Measurements from ENCODE around the gene CHPT1.

CHPT1 gene

GRCh38 chr12:101714877-101715444, 17.5 kb downstream of the CHPT1 start:
- TF ChIP-seq POLR2AphosphoS5 (IDR thresholded peaks at IDR 0.05; ENCODE audit: low read depth): no peak
- TF ChIP-seq SPI1 (IDR thresholded peaks at IDR 0.05; ENCODE audit: borderline replicate concordance, low read depth): peak; percentile 92
- DNase-seq (ENCODE audit: low read depth in 1 of 2, low spot score in 1 of 2): no peak
- H3K27me3 ChIP-seq (ENCODE audit: insufficient read depth, poor library complexity, severe bottlenecking): no peaks in the 10 kb centered on the region
- 0 out of 2 replicates have a peak overlapping the region, but pooled peaks have one; percentile 9 for H3K27ac ChIP-seq (replicated peaks)
- H3K4me3 ChIP-seq (replicated peaks; ENCODE audit: insufficient read depth, low read length): no peak overlapping the region

GRCh38 chr12:101719566-101719965, 22.1 kb downstream of the CHPT1 start:
- H3K27me3 ChIP-seq (ENCODE audit: insufficient read depth, poor library complexity, severe bottlenecking): no peaks in the 10 kb centered on the region
- no peak for DNase-seq (ENCODE audit: low read depth in 1 of 2, low spot score in 1 of 2)
- H3K4me3 ChIP-seq (replicated peaks; ENCODE audit: insufficient read depth, low read length): no peak overlapping the region
- no peak for TF ChIP-seq SPI1 (IDR thresholded peaks at IDR 0.05; ENCODE audit: borderline replicate concordance, low read depth)
- no peak for TF ChIP-seq CTCF (IDR thresholded peaks at IDR 0.05; ENCODE audit: insufficient read depth, low read length)
- H3K27ac ChIP-seq (replicated peaks): no peak overlapping the region

- no peak for DNase-seq (ENCODE audit: low read depth in 1 of 2, low spot score in 1 of 2)
- H3K4me3 ChIP-seq (replicated peaks; ENCODE audit: insufficient read depth, low read length): no peak overlapping the region
- no peaks in the 10 kb centered on the region for H3K27me3 ChIP-seq (ENCODE audit: insufficient read depth, poor library complexity, severe bottlenecking)
- H3K27ac ChIP-seq (replicated peaks): no peak overlapping the region
- no peak for TF ChIP-seq REST (IDR thresholded peaks at IDR 0.05; ENCODE audit: insufficient replicate concordance, low read depth)
- TF ChIP-seq GABPA (IDR thresholded peaks at IDR 0.05; ENCODE audit: low read depth): no peak
- no peak for TF ChIP-seq CTCF (IDR thresholded peaks at IDR 0.05; ENCODE audit: insufficient read depth, low read length)
These were observed 22.7 kb downstream of the CHPT1 start for GRCh38 chr12:101720118-101720517.

GRCh38 chr12:101722392-101722791, 25.0 kb downstream of the CHPT1 start:
- no peak for TF ChIP-seq GABPA (IDR thresholded peaks at IDR 0.05; ENCODE audit: low read depth)
- DNase-seq (ENCODE audit: low read depth in 1 of 2, low spot score in 1 of 2): no peak
- Histone ChIP-seq H3K27me3 (ENCODE audit: insufficient read depth, poor library complexity, severe bottlenecking) (no peaks in the 10 kb centered on the region), H3K27ac (replicated peaks) (no peak overlapping the region), H3K4me3 (replicated peaks; ENCODE audit: insufficient read depth, low read length) (no peak overlapping the region)

- H3K4me3 ChIP-seq (replicated peaks; ENCODE audit: insufficient read depth, low read length): no peak overlapping the region
- H3K27me3 ChIP-seq (ENCODE audit: insufficient read depth, poor library complexity, severe bottlenecking): no peaks in the 10 kb centered on the region
- H3K27ac ChIP-seq (replicated peaks): no peak overlapping the region
- no peak for DNase-seq (ENCODE audit: low read depth in 1 of 2, low spot score in 1 of 2)
- TF ChIP-seq POLR2AphosphoS5 (IDR thresholded peaks at IDR 0.05; ENCODE audit: low read depth) (no peak), REST (IDR thresholded peaks at IDR 0.05; ENCODE audit: insufficient replicate concordance, low read depth) (no peak), SPI1 (IDR thresholded peaks at IDR 0.05; ENCODE audit: borderline replicate concordance, low read depth) (no peak), CTCF (IDR thresholded peaks at IDR 0.05; ENCODE audit: insufficient read depth, low read length) (no peak), GABPA (IDR thresholded peaks at IDR 0.05; ENCODE audit: low read depth) (no peak)
These were observed 29.7 kb downstream of the CHPT1 start for GRCh38 chr12:101727098-101727497.
